ENCODE measurements around the gene RIN3.
"Not testable (repeated sequence)": the region's sequence is repeated elsewhere in the genome, so short reads cannot be mapped to it uniquely, and the experiment has no call there.

RIN3 gene

GRCh38 chr14:92635031-92635430 lies 121.5 kb downstream of the RIN3 start:
- DNase-seq = peak; percentile 34

- no peak for DNase-seq
These were observed 122.3 kb downstream of the RIN3 start for GRCh38 chr14:92635896-92636295.

- no peak for DNase-seq
These were observed 123.6 kb downstream of the RIN3 start for GRCh38 chr14:92637228-92637627.

- no peak for DNase-seq
These were observed 124.3 kb downstream of the RIN3 start for GRCh38 chr14:92637864-92638263.

GRCh38 chr14:92638266-92638665 lies 124.7 kb downstream of the RIN3 start:
- no peak for DNase-seq

- no peak for DNase-seq
These were observed 125.3 kb downstream of the RIN3 start for GRCh38 chr14:92638904-92639303.

GRCh38 chr14:92639472-92640117 lies 126.0 kb downstream of the RIN3 start:
- not testable (repeated sequence) for DNase-seq

GRCh38 chr14:92641306-92641705 lies 127.7 kb downstream of the RIN3 start:
- DNase-seq = no peak

GRCh38 chr14:92644171-92644969 lies 130.8 kb downstream of the RIN3 start:
- no peak for DNase-seq

- no peak for DNase-seq
These were observed 131.5 kb downstream of the RIN3 start for GRCh38 chr14:92644970-92645515.

- DNase-seq = no peak
These were observed 132.4 kb downstream of the RIN3 start for GRCh38 chr14:92645841-92646478.

GRCh38 chr14:92646952-92647796 lies 133.6 kb downstream of the RIN3 start:
- DNase-seq = no peak

- DNase-seq = no peak
These were observed 134.3 kb downstream of the RIN3 start for GRCh38 chr14:92647797-92648279.

- DNase-seq = no peak
These were observed 135.5 kb downstream of the RIN3 start for GRCh38 chr14:92649066-92649465.

GRCh38 chr14:92649934-92650545 lies 136.5 kb downstream of the RIN3 start:
- DNase-seq = no peak

GRCh38 chr14:92650581-92651105 lies 137.1 kb downstream of the RIN3 start:
- DNase-seq = no peak

- DNase-seq = no peak
These were observed 137.7 kb downstream of the RIN3 start for GRCh38 chr14:92651106-92651757.

- no peak for DNase-seq
These were observed 138.3 kb downstream of the RIN3 start for GRCh38 chr14:92651758-92652406.

GRCh38 chr14:92652413-92653151 lies 139.0 kb downstream of the RIN3 start:
- DNase-seq = no peak

- no peak for DNase-seq
These were observed 139.6 kb downstream of the RIN3 start for GRCh38 chr14:92653162-92653651.

Data from DMS153 (cell line).